Measurements from ENCODE around the gene INAVA.

INAVA gene

DNA sequence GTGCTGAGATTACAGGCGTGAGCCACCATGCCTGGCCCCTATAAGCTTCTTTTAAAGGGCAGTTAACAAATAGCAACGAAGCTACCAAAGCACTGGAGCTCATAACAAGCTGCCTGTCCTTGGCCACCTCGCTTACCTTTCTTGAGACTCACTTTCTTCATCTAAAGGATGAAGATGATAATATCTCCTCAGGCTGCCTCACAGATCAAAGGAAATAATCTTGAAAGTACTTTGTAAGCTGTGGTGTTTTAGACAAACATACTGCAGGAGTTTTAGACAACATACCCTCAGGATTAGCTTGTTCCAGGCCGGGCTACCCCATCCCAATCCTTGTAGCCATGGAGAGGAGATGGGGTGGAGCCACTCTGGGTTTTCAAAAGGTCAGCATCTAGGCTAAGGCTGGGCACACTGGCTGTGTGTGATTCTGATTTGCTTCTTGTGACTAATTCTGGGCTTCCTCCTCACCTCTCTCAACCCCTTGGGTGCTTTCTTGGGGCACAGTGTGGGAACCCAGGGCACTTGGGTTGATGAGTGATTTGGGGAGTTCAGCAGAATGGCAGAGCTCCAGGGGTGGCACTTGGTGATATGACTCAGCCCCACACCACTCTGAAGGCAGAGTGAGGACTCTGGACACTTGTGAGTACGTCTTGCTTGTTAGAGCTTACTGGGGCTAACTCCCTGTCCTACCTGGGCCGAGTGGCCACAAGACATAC lies 16.7 kb upstream of the INAVA start:
- no peak for DNase-seq

DNA sequence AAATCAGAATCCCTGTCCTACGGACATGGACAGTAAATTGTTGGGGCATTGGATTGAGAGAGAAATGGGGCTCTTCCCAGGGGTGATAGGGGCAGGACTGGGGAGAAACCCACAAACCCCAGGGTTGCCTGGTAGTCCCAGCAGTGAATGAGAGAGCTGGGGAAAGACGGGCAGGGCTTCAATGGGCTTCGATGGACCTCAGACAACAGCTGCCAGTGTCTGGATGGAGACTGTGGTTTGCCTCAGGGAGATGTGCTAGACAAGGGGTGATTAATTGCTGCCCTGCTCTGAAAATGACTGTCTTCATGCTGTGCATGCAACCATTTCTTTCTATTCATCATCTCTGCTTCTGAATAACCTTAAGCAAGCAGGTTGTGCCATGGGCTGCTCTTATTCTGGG lies 14.5 kb upstream of the INAVA start:
- DNase-seq, result no peak

DNA sequence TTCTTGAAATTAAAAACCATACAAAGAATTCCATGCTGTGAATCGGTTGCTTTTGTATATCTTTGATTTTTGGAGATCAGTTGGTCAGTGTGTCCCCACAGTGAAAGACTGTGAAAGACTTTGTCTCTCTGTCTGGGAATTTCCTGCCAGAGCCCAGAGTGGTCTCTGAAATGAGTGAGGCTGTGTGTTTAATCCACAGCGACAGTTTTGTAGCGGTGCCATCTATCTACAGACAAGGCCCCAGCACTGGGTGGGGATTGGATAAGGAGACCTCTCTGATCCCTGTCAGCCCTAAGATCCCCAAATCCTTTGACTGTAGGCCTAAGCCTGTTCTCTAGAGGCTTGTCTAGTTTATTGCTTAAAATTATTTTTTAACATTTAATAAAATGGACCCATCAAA lies 11.6 kb upstream of the INAVA start:
- DNase-seq, result no peak

DNA sequence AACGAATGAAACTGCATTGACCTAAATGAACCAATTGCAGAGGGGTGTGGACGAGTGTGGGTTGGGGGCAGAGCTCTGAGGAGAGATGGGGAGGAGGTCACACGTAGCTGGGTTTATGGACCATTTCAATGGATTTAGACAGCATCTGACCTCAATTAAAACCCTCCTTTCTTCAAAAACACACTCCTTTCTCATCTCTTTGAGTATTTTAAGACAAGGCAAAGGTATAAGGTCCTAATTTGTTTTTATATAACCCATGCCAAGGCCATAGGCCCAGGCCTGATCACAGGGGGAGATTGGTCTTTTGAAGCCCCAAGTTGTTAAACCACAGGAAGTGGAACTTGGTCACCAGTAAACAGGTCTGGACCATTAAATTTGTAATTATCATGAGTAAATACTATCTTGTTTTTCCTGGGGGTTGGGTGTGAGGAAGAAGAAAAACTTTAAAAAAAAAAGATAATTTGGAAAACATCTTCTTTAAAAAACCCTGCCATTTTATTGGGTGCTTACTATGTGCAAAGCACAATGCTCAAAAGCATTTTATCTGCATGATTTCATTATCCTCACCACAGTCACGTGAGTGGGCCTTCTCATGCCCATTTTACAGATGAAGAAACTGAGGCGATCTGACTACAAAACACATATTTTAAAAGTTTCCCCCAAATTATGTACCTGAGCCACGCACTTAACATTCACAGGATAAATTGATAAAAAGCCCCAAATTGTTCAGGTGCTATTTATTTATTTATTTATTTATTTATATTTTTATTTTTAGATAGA lies 8.9 kb upstream of the INAVA start:
- no peak for DNase-seq

DNA sequence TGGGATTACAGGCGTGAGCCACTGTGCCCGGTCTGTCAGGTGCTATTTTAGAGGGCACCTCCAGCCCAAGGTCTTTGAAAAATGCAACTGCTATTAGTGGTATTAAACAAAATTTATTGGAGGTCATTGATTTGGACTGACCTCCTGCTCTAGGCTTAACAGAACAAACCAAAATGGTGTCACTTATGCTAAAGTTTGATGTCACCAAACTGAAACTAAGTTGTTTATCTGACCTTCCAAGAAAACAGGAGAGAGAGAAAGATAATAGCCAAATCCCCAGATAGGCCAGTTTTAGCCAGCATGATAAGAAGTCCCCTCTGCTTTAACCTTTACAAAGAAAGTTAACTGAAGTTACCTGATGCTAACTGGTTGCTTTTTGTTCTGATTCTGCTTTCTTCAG lies 8.1 kb upstream of the INAVA start:
- no peak for DNase-seq

DNA sequence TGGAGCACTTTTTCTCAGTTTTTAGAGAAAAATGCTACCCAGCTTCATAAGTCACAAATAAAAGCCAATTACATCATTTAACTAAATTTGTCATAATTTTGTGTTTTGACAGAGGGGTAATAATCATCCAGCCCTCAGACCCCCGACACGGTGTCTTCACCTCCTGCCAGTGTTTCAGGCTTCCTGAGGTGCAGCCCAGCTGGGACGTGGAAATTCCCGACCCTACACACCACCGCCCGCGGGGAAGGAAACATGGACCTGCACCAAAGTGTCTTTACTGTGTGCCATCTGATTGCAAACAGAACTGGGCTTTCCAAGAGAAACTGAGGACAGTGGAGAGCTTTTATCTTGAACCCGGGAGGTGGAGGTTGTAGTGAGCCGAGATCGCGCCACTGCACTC lies 7.7 kb upstream of the INAVA start:
- DNase-seq, result no peak

DNA sequence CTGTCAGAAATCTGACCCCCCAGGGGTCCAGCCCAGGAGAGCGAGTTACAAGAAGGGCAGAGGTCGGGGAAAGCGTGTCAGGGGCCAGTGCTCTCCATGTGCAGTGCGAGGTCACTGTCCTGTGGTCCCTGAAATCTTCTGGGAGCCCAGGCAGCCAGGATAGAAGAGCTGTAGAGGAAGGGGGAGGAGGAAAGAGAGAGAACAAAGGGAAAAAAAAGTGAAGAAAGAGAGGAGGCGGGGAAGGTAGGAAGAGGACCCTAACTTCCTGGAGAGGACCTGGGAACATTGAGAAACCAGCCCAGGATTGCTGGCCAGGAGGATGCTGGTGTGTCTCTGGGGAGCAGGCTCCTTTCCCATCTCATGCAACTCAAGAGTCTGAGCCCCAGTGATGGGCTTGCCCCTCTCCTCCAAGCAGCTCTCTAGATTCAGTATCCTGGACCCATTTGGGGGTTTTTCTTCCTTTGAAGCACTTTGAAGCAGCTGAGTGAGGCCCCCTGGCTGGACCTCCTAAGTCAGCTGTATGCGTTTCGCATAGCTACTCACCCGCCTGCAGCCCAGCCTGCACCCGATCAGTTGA lies 6.8 kb upstream of the INAVA start:
- DNase-seq, result no peak

DNA sequence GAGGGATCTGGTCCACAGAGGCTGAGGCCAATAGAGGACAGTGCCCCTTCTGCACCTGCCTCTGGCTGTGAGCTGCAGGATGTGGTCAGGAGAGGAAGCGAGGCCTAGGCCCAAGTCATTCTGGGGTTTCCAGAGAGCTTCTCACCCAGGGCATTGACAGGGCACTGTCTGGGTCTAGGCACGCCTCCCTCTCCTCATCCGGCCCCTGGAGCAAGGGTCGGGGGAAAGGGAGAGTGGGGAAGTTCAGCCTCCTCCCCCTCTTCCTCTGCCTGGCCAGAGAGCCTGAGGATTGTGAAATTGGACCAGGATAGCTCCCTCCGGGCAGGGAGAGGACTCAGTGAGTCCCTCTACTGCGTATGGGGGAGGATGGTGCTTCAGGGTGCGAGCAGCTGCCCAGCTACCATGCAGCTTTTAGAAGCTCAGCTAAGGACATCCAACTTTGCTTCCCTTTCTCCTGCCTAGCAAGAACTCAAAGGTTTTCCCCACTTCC lies 6.3 kb upstream of the INAVA start:
- DNase-seq, result peak; percentile 86

DNA sequence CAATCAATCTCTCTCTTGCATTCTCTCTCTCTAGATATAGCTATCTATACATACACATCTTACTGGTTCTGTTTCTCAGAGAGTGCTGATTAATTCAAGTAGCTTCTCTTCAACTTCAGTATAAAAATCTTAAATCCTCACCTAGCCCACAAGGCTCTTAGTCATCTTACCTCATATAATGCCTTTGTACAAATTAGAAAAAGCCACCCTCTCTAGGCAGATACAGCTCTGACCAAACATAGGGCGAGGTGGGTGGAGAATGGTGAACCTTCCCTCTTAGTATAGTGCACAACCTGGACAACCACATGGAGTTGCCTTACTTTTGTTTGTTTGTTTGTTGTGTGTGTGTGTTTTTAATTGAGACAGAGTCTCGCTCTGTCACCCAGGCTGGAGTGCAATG lies 5.1 kb upstream of the INAVA start:
- DNase-seq, result peak; percentile 23

DNA sequence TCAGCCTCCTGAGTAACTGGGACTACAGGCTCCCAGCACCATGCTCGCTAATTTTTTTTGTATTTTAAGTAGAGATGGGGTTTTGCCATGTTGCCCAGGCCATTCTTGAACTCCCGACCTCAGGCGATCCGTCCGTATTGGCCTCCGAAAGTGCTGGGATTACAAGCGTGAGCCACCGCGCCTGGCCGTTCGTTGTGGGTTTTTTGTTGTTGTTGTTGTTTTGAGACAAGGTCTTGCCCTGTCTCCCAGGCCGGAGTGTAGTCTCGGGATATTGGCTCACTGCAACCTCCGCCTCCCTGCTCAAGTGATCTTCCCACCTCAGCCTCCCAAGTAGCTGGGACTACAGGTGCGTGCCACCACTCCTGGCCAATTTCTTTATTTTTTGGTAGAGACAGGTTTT lies 4.7 kb upstream of the INAVA start:
- DNase-seq, result no peak

DNA sequence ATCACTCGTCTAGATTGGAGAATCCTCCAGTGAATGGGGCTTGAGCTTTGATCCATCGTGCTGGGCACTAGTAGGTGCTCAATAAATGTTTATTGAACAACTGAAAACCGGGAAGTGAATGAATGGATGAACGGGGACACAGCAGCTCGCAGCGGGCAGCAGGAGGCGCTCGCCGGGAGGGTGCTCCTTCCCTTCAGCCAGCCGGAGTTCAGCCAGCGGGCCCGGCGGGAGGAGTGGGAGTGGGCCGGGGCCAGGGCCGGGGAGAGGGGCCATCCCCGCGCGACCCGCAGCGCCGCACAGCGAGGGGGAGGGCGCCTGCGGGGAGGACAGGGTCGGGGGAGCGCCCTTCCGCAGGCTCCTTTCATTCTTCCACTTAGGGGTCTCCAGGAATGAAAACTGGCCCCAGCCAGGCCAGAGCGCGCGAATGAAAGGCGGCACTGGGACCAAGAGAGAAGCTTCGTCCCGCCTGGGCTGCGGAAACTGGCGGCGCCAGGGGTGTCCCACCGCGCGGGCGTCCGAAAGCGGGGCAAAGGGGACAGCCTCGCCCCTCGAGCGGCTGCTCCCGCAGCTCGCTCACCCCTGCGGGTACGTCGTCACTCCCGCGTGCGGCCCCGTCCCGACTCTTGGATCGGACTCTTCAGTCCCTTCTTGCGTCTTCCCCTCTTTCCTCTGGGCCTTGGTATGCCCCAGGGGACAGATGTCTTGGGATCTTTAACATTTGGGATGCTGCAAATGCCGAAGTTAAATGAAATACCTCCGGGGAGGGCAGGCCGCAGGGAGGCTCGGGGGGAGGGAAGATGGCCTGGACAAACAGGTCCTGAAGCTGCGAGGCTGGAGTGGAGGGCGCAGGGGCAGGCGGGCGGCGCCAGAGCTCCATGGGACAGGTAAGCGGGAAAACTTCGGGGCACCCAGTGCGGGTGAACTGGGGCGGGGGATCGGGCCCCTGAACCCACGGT lies 3.6 kb upstream of the INAVA start:
- no peak for DNase-seq

DNA sequence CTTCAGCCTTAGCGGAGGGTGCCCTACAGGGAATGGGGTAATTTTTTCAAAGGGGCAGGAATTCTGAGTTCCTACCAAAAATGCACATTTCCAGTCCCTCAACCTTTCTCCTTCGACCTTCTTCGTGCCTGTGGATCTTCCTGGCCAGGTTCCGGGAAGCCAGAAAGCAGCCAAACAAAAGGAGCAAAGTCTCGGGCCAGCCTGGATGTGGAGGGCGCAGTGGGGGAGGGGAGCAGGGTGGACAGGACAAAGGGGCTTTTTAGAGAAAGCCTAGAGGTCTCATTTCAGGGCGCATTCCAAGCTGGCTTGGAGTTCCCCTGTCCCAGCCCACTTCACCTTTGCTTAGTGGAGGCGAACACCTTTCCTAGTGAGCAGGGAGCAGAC lies 2.9 kb upstream of the INAVA start:
- no peak for DNase-seq

DNA sequence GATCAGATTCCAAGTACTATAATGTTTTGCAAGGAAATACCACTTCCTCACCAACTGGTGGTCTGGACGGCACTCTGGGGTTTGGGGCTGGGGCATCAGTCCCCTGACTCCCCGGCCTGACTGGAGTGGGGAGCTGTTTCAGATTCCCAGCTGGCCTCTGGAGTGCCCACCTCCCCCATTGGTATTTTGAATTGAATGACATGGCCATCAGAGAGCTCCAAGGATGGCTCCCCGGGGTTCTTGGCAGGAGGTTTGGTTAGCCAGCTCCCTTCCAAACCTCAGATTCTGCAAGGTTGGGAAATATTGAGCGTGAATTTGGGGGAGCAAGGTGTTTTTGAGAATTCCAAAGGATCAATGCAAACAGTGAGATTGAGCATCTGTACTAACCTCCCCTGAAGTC lies 2.2 kb upstream of the INAVA start:
- DNase-seq, result no peak

DNA sequence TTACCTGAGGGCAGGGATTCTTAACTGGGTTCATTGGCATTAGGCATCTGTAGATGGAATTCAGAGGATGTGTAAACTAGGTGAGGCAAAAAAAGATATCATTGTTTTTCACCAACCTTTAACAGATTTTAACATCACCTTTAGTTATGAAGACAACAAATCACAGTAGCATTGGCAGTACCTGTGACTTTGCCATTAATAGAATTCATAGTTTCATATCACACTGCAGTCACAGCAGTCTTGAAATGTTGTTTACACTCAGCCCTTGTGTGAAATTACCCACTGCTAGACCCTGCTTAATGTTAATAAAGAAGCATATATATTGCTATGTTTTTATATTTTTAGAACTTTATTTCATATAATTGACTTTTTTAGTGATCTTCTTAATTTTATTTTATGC lies 1.7 kb upstream of the INAVA start:
- no peak for DNase-seq

DNA sequence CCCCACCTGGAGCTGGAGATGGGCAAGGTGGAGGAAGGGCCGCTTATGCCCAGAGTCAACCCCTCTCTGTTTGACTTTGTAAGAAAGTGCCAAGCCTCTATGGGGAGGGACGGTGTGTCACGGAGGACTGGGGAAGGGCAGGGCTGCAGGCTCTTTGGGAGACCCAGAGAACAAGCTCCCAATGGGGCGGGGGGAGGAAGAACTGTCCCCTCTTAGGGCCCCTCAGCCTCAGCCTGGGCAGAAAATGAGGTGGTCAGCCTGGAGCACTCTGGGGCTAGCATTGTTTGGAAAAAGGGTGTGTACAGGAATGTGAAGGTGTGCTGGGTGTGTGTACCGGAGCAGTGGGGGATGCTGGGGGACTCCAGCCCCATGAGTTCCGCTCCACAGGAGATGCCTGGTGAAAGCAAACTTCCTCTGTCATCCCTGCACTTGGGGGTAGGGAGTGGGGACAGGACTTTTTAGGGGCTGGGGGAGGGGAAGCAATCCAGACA lies 1.2 kb upstream of the INAVA start:
- DNase-seq, result no peak

DNA sequence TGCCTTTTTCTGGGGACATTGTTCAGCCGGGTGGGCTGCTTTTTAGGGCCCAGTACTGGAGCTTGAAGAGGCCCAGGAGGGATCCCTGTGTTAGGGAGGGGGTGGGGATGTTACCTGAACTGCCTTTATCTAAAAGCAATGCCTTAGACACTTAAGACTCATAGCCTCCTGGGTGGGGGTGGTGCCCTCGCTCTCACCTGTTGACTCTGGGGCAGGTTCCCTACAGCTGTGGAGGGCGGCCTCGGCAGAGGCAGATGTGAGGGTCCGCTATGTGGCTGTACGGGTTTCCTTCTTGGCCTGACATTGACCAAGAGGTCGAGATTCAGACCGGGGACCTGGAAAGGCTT lies 716 bp downstream of the INAVA start:
- no peak for DNase-seq

DNA sequence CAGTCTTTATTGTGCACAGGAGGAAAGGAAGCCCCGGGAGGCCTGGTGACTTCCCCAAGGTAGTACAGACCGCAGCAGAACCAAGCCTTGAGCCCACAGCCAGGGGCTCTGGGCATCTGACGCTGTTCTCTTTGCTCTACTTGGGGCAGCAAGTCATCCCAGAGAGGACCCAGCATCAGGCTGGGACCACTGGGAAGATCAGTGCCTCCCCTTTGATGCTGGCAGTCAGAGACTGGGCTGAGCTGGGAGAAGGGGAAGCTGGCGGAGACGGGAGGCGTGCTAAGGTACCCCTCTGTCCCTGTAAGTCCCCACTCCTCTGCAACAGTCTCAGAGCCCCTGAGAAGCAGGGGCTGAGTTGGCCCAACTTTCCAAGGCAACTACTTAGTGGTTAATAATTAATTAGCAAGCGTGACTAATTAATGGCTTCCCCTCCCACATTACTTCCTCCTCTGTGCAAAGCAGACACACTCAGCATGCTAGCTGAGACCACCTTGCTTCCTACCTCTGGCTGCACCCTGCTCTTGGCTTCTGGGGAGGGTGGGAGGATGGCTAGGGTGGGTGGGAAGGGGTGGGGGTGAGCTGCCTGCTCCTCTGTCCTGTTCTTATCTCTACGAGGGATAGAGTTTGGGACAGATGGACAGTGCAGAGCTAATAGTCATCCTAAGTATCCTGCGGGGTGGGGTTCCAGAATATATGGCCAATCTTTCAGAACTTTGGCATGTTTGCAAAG lies 1.3 kb downstream of the INAVA start:
- DNase-seq, result no peak

DNA sequence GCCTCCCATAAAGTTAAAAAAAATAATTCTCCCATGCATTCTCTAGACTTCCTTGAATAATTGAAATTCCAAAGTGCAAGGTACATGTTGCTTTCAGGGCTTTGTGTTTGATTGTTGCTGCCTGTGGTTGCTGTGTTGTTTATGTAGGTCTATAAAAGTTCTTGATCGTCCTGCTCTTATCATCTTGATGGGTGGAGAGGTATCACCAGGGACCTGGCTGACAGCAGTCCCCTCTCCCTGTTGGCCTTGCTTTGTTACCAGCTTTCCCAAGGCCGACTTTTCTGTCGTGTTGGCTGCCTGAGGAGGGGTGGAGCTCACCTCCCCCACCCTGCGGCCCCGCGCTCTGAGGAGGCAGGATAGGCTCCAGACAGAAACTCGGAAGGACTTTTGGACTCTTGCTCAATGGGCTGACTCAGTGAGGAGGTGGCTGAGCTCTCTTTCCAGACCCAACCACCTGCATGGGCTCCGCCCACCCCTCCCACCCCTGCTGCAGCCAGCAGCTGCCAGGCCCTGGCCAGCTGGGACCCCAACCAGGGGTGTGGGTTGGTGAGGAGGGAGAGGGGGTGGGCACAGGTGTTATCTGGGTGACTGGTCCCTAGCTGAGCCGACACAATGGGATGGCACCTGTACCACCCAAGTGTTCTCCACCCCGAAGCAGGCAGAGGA lies 2.0 kb downstream of the INAVA start:
- DNase-seq, result peak; percentile 89

DNA sequence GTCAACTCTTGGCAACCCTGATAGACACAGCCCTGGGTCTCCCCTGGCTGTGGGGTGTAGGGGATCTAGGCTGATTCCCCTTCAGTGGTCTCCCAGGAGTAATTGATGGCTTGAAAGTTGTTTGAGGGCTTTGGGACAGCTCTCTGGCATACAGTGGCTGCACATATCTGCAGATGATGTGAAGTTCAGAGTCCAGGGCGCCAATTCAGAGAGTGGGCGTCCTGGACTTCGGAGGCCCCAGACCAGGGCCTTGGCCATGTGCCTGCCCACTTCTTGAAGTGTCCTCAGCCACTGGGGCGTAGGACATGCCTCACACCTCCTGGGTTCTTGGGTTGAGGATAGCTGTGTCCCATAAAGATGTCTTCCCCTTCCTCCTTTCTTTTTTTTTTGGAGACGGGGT lies 2.6 kb downstream of the INAVA start:
- no peak for DNase-seq

DNA sequence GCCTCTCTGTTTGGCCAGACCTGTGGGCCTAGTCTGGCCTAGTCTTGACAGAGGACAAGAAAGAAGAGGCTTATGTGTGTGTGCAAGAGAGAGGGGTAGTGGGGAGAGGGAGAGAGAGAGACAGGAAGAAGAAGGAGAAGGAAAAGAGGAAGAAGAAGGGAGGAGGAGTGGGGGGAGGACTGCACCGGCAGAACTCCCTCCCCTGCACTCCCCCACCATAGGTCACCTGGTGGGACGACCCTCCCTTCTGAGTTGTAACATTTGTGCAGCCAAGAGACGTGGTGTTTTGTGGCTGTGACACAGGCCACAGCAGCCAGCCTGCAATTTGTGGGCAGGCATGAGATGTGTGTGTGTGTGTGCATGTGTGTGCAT lies 4.3 kb downstream of the INAVA start:
- DNase-seq, result no peak

DNA sequence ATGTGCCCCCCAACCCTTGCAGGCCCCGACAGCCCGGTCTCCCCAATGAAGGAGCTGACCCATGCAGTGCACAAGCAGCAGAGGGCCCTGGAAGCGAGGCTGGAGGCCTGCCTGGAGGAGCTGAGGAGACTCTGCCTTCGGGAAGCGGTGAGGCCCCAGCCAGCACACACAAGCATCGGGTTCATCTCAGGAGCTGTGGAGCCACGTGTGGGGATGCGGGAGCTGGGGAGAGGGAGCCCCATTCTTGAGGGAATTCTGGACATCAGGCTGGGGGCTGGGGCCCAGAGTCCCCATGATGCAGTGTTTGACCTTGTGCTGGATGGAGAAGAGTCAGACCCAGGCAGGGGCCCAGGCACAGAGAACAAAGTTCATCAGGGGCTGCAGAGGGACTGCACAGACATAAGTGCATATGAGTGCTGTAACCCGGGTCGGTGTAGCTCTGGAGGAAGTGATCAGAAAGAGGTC lies 4.8 kb downstream of the INAVA start:
- no peak for DNase-seq

Measured in NCI-H226 (cell line).